ENCODE results near the gene EVX2. TPM values are rescaled to one million over a fixed set of nuclear protein-coding genes. Genes with fewer than 3 reads are reported as not detected.

EVX2 gene
- total RNA-seq, 1 donor from 2014 or later, result 0.10 TPM

GRCh38 chr2:176128172-176128981, 44.6 kb upstream of the EVX2 start:
- H3K27ac Mint-ChIP-seq, result peak overlapping the region; percentile 69
- peaks cover 32% of the 10 kb centered on the region for H3K4me1 Mint-ChIP-seq (ENCODE audit: unreplicated experiment)
- TF ChIP-seq, protein P1, sequence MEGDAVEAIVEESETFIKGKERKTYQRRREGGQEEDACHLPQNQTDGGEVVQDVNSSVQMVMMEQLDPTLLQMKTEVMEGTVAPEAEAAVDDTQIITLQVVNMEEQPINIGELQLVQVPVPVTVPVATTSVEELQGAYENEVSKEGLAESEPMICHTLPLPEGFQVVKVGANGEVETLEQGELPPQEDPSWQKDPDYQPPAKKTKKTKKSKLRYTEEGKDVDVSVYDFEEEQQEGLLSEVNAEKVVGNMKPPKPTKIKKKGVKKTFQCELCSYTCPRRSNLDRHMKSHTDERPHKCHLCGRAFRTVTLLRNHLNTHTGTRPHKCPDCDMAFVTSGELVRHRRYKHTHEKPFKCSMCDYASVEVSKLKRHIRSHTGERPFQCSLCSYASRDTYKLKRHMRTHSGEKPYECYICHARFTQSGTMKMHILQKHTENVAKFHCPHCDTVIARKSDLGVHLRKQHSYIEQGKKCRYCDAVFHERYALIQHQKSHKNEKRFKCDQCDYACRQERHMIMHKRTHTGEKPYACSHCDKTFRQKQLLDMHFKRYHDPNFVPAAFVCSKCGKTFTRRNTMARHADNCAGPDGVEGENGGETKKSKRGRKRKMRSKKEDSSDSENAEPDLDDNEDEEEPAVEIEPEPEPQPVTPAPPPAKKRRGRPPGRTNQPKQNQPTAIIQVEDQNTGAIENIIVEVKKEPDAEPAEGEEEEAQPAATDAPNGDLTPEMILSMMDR (conservative IDR thresholded peaks at IDR 0.05), result no peak
- H3K4me3 Mint-ChIP-seq, result peak overlapping the region; percentile 86
- no peaks in the 10 kb centered on the region for H3K9me3 Mint-ChIP-seq
- H3K27me3 Mint-ChIP-seq, result peaks cover 89% of the 10 kb centered on the region
- no peak for DNase-seq (ENCODE audit: extremely low spot score, unreplicated experiment)
- no peaks in the 10 kb centered on the region for H3K36me3 Mint-ChIP-seq

DNA sequence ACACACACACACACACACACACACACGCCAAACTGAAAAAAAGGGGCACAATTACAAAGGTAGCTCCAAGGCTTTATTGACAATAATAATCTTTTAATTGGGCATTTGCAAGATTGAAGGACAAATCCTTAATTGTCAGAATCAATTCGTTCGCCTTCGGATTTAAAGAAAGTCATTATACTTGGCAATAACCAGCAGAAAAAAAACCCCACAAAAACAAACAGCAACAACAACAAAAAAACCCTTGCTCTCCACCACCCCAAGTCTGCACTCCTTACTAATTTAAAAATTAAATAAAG, 44.0 kb upstream of the EVX2 start:
- Mint-ChIP-seq H3K4me1 (ENCODE audit: unreplicated experiment) (peaks cover 29% of the 10 kb centered on the region), H3K9me3 (no peaks in the 10 kb centered on the region), H3K36me3 (no peaks in the 10 kb centered on the region), H3K4me3 (peak overlapping the region; percentile 86), H3K27me3 (peaks cover 85% of the 10 kb centered on the region), H3K27ac (no peak overlapping the region)
- TF ChIP-seq, protein P1 (conservative IDR thresholded peaks at IDR 0.05), result no peak
- DNase-seq (ENCODE audit: extremely low spot score, unreplicated experiment), result no peak

DNA sequence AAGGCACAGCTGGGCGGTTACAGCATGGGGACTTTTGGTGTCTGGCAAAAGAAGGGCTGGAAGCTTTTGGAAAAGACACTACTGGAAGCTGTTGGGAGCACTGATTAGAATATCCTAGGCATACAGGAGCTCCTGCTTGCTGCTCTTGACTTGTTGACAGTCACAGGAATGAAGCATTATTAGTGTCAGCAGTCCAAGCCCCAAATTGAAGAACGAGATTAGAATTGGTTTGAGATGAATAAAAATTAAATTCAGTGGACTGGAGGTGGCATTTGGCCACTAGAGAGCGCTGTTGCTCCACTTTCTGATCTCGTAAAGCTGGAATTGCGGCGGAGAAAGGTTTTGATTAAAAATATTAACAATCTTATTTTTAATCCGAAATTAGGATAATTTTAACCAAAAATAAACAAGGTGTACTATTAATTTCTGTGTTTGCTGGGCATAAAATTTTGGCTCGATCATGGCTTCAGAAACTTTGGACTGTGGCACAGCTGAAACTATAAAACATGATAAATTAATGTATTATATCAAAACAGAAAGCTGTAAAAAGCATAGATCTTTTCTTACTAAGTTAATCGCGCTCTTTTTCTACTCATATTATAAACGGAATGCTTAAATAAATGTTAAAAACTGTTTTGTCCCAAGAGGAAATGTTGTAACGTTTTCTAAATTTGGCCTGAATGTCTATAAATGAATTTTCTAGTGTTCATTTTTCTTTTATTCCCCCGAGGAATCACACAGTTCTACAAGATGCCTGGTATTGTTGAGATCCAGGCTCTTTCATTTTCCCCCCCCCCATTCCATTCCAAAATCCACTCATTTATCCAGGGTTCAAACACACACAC, 43.4 kb upstream of the EVX2 start:
- Mint-ChIP-seq H3K4me3 (peak overlapping the region; percentile 5), H3K9me3 (no peaks in the 10 kb centered on the region), H3K36me3 (no peaks in the 10 kb centered on the region), H3K27me3 (peaks cover 83% of the 10 kb centered on the region), H3K27ac (no peak overlapping the region), H3K4me1 (ENCODE audit: unreplicated experiment) (peaks cover 25% of the 10 kb centered on the region)
- TF ChIP-seq, protein P1 (conservative IDR thresholded peaks at IDR 0.05), result peak; percentile 97
- DNase-seq (ENCODE audit: extremely low spot score, unreplicated experiment), result no peak

- TF ChIP-seq, protein P1 (conservative IDR thresholded peaks at IDR 0.05), result no peak
- peak overlapping the region; percentile 11 for H3K27ac Mint-ChIP-seq
- peaks cover 83% of the 10 kb centered on the region for H3K27me3 Mint-ChIP-seq
- peaks cover 19% of the 10 kb centered on the region for H3K4me1 Mint-ChIP-seq (ENCODE audit: unreplicated experiment)
- DNase-seq (ENCODE audit: extremely low spot score, unreplicated experiment), result no peak
- peak overlapping the region; percentile 10 for H3K4me3 Mint-ChIP-seq
- no peaks in the 10 kb centered on the region for H3K9me3 Mint-ChIP-seq
- no peaks in the 10 kb centered on the region for H3K36me3 Mint-ChIP-seq
Observed at GRCh38 chr2:176125772-176126054, 42.0 kb upstream of the EVX2 start.

DNA sequence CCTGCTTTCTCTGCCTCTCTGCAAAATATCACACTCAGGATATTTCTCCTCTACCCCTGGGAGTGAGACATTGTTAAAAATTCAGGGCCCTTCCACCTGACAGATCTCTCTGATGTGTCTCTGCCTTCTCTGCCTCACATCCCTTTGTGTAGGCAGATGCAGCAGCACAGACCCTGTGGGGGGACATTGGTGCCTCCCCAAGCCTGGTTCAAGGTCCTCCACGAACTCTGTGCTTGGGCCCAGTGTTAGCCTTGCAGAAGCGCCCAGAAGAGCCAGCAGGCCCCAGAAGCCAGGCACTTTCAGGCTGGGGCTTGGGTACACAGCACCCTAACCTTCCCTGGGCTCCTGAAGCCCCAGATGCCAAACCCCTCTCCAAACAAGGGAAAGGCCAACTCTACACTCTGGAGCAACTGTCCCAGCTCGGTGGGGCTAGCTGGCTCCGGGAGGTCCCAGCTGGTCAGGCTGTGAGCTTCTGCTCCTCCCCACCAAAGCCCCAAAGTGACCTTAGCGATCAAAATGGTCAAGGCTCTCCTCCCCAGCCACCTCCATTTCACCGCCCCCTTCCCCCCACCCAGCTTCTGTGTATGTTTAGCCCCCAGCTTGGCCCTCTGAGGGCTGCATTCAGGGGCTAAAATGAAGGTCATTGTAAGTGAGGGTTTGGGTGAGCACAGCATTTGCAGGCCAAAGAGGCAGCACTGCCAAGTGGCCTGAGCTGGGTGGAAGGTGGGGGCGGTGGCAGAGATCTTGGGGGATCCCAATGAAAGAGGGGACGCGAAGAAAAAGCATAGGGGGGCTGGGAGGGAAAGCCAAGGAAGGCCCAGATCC, 41.4 kb upstream of the EVX2 start:
- peak overlapping the region; percentile 11 for H3K27ac Mint-ChIP-seq
- peaks cover 86% of the 10 kb centered on the region for H3K27me3 Mint-ChIP-seq
- TF ChIP-seq, protein P1 (conservative IDR thresholded peaks at IDR 0.05), result no peak
- H3K36me3 Mint-ChIP-seq, result no peaks in the 10 kb centered on the region
- H3K4me3 Mint-ChIP-seq, result peak overlapping the region; percentile 62
- H3K9me3 Mint-ChIP-seq, result no peaks in the 10 kb centered on the region
- no peak for DNase-seq (ENCODE audit: extremely low spot score, unreplicated experiment)
- H3K4me1 Mint-ChIP-seq (ENCODE audit: unreplicated experiment), result peaks cover 18% of the 10 kb centered on the region
